EH (cell line): ENCODE results near the gene RBM8A.

Experiments used
- DNase-seq: peaks from one replicate; pipeline ENCODE4 v3.0.0-alpha.2; 2015; ENCODE audit warnings: low read depth

The RBM8A gene

DNA sequence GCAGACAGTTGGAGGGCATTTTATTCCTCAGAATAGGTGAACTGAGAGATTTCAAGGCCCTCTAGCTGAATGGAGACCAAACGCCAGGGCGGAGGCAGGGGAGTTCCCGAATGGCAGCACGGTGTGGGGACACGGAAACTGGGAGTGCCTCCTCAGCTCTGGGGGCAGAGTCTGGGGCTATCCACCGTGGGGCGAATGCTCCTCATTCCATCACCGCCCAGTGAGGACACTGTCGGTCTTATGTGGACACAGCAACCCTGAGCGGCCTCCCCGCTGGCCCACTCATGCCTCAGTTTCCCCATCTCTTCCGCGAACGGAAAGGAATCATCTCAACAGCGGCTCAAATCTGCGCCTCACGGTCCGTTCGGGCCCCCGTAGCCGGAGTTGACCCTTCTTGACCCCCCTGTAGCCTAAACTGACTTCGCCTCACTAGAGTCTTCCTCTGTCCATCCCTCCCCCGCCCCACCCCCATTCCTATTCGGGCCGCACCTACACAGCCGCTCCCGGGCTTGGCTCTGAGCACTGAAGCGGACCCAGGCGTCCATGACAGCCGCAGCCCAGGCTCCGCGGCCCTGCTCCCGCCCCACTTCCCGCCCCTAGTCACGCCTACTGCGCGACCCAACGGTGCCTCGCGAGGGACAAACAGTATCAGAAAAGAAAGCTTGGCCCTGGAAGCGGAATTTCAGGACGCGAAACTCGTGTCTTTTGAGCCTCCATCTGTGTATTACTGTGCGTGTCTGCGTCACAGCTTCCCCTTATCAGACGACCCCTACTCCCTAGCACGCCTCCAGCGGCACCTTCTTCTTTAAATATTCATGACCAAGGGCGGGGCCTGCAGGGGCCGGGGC is 8.9 kb downstream of the RBM8A start, which contains the start of gene PEX11B:
Gene PEX11B (minus strand): TSS at position 574 of the 848 bp plus-strand sequence. CDS start 29 bp downstream, at position 545.
- DNase-seq: peak; percentile 84

DNA sequence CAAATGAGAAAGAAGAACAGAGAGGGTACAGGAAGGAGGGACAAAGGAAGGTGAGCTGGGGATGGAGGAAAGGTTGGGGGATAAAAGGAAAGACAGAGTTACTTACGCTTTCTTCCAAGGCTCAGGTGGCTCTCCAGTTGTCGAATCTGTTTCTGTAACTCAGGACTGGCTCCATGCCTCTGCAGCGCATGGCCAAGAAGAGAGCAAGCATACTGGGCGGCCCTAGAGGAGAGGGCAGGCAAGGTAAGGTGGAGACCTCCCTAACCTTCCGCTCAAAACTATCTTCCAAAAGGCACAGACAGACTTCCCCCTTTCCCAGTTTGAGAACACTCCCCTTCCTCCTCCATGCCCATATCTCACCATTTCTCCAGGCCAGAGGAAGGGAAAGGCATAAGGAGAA is 9.7 kb downstream of the RBM8A start:
- no peak for DNase-seq

DNA sequence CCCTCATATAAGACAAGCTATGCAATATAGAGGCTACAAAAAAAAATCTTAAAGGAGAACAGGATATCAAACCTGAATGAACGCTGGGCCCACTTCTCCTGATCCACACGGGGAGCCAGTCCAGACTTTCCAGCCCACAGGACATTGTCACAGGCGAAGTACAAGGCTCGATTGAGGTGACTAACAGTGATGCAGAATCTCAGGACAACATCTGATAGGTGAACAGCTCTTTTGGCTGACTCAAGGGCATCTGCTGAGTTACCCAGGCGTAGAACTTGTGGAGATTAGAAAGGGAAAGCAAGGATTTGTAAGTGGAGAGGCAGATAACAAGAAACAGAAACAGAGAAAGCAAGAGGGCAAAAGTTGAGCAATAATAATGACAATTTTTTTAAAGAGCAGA is 10.5 kb downstream of the RBM8A start:
- DNase-seq: no peak

DNA sequence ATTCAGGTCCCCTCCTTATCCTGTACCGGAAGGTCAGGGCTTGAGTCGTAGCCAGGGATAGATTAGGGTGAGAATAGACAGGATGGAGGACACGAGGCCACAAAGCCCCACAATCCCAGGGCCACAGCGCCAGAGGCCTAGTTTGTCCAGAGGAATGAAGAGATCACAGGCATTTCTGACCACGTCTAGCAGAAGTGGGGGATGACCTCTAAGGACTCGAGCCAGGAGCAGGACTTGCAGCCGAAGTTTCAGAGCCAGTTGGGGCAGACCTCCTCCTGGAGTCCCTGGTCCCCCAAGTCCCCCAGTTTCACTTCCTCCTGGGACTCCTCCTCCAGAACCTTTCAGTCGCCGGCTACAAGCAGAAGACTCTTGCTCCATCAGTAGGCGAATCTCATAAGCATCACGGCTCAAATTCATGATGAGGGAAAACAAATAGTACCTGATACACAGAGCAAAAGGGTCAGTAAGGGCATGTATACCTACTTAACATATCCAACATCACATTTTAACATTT is 15.1 kb downstream of the RBM8A start:
- no peak for DNase-seq

DNA sequence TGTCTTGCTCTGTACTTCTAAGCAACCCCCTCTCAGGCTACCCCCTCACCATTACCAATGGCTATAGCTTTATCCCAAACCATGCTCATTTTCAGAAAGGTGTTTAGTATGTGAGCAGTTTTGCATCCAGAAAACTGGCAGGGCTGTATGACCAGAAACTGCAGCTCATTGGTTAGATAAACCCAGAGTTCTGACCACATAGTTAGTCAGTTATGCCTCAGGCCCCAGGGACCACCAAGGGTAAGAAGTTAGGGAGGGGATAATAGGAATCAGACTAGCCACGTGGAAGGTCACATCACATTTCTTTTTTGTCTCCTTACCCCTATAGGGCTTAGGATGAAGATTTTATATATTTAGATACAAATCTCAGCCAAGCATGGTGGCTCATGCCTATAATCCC is 18.6 kb downstream of the RBM8A start:
- DNase-seq: no peak

DNA sequence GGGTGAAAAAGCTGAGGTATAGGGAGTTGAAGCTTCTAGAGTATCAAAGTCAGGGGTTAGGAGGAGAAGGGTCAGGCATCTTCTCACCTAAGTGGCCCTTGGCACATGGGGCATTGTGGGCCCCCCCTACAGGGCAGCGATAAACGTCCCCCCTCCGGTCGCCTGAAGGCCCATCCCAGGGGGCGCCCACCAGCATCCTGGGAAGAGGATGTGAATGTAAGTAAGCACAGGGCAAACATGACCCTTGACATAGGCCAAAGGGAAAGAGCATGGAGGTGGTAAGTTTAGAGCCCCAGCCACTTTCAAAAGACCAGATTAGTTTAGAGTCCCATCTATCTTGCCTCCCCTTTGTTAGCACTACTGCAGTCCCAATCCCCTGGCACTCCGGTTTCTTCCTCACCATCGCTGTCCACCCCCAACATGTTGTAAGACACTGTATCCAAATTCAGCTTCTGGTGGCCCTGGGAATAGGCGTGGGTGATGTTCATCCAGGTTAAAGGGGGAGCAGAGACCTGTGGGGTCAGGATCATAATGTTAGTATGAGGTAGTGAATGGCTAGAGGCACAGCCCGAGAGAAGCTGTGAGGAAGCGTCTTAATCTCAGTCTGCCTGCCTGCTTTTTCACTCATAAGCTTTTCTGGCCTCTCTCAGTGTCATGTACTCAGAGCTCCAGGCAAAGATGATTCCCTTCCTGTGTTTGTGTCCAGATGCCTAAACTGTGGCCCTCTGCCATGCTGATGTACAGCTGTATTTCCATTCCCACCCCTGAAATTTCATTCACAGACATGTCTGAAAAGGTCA is 20.1 kb downstream of the RBM8A start:
- DNase-seq: no peak

DNA sequence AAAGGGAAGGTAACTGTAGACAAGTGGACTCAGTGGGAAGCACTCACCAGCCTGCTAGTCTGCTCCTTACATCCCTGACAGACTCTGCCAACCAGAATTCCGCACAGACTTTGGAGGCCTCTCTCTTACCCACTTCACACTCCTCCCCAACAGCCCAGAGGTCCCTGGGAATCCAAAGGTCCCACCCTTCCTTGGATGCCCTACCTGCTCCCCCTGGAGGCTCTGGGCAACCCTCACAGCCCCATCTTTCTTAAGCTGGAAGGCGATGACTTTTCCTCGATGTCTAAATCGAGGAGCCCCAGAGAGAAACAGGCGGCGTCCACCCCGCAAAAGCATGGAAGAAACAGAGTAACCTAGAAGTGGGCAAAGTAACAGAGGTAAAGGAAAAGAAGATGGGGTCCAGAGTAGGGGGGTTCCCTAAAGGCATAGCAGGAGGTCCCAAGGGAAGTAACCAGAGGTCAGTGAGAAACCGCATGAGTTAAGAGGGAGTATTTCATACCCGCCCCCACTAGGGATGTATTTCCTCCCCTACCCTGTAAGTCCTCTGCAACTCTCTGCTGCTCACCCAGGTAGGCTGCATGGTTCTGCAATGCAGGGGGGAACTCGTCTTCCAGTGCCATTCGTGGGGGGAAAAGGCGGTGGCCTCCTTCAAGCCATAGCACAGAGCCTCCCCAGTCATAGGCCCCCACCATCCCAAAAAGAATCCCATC is 25.8 kb downstream of the RBM8A start:
- DNase-seq: no peak

DNA sequence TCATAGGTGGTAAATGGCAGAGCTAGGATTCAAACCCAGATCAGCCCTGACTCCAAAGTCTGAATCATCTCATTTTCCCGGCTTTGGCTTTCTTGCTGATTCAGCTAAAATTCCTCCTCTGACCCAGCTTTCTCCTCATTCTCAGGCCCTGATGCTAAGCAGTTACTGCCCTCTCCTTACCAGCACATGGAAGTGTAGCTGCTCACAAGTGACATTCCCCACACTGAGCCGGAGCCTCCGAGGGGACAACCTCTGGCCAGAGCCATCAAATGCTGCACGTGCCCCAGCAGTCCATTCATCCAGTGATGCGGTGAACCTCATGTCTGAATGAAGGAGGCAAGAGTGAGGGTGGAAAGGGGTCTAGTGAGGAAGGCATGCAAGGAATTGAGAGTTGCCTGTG is 28.5 kb downstream of the RBM8A start:
- DNase-seq: peak; percentile 9

DNA sequence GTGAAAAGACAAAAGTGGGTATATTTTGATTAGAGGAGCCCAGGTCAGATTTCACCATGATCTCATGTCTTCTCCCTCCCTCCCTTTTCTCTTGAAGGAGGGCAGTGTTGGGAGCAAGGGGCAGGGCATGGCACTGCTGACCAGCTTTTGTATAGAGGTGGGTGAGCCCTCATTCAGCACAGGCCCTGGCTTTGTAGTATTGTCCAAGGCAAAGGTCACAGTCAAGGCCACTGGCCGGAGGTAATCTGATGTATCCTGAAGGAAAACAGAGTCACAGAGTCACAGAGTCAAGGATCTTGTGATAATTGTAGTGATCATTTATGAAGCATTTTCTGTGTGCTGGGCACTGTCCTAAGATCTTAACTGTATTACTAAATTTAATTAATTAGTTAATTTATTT is 29.3 kb downstream of the RBM8A start:
- no peak for DNase-seq

DNA sequence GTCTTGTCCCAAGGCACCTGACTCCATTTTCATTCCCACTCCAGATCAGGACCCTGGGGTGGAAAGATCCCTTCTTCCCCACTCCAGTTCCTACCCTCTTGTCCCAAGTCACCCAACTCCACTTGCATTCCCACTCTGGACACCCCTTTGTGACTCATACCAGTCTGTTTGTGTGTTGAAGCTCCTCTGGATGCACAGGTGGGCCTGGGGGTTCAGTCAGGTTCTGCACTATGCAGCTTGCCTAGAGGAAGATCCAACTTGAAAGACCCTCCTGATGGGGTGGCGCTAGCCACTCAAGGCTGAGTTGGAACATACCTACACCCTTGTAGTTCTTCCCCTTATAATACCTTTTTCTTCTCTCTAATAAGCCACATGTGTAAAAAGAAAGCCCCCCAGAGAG is 31.8 kb downstream of the RBM8A start:
- DNase-seq: no peak

DNA sequence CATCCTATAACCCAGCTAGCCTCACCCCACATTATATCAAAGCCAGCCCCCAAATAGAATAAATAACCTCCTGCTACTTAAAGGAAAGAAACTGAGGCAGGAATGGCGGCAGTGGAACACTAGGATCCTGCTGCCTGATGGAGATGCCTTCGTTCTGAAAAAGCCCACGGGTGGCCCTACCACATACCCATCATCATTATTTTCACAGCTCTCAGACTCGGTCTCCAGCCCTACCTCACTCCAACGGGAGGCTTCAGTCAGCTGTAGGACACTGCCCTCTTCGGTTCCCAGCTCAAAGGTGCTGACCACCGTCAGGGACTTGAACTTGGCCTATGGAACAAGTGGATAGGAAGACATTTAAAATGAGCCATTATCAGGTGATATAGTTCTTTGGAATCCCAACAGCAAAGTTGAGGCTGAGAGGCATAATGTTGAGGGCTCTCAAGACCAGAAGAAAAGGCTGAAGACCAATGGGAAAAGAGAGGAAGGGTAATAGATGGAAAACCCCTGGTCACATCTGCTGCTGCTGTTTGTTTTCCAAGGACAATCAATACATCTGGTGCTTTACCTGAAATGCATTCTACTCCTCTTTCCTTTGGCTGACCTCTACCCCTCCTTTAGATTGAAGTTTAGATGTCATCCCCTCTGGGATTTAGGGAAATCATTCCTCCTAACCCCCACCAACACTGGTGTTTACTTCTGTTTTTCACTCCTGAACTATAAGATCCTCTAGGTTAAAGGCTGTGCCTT is 33.8 kb downstream of the RBM8A start:
- DNase-seq: no peak

DNA sequence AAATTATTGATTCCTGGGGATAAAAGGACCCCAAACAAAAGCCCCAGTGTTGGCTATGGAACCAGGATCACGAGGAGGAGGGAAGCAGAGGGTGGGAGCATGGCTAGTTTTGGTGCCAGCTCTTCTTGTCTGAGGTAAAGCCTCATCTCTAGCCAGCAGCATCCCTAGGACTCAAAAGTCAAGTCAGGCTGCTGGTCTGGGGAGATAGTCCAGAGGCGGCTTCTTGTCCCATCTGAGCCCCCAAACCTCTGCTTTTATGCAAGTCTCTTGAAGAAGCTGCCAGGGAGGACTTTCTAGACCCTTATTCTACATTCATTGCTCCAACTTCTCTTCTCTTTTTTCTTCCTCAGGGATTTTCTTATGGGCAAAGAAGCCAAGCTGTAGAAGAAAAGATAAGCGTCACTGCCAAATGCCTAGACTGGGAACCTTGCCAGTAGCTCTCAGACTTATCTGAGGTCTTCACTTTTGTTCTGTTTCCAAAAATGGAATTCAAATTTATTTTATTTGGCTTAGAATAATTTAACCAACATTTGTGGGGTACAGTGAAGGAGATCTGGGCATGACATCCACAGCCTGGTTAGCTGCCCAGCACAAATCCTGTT is 34.7 kb downstream of the RBM8A start:
- DNase-seq: peak; percentile 64

DNA sequence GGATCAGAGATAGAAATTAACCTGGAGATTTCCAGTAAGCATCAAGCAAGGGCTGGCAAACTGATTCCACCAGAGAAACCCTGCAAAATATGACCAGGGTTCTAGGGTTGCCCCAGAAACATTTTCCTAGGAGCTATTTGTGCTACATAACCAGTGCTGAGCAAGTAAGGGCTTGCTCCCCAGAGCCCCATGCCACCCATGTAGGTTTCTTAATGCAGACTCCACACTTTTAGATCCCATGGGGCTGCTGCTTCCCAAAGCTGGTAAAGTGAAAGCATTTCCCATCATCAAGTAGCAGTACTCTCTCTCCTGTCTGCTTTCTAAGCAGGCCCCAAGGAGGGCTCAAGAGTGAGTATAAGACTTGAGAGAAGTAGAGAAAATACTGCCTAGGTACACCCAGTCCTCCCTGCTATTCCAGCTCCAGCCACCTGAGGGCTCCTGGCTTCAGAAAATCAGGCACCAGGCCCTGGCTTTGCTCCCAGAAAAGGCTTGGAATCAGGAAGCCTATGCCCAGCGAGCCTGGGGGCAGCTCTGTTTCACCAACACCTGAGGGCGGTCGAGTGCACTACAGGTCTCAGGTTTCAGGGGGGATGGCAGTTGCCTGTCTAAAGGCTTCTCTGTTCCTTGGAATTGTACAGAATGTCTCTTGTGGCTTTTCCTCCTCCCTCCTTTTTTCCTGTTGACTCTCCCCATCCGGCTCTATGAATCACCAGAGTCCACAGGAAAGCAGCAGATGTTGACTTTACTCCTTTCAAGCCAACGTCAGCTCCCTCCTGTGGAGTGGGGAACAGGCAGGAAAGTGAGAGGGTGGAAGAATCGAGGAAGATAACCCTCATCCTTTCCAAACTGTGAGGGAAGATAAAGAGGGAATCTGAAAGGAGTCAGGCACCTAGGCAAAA is 35.4 kb downstream of the RBM8A start:
- peak; percentile 99 for DNase-seq

DNA sequence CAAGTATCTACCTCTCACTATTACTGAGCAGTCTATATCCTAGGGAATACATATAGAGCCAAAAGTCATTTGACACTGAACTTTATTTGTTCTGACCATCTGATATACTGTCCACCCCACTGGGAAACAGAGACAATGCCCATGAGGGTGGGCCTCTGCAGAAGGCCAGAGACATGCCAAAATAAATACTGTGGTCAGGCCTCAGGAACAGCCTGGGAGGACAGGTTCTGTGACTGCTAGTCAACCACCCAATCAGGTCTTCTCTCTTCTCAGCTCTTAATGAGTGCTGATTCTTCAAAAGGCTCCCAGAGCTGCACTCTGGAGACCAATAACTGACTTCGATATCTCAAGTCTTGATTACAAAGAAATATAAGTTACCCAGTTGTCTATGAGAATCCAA is 36.1 kb downstream of the RBM8A start:
- peak; percentile 44 for DNase-seq

DNA sequence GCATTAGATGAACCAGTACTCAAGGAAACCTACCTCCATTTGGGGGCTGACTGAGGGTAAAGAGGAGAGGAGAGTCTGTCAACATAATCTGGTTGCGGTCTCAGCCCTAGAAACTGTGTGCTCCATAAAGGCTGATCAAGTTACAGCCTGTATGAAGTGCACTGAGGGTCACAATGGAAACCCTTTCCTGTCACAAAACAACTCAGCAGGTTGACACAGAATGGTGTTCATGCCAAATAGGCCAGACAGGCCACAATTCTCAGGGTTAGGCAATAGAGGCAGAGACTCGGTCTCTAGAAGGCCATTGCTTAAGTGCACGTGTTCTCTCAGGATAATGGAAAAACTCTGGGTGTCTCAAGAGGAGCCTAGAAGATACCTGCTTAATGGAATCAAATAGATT is 37.6 kb downstream of the RBM8A start:
- DNase-seq: no peak

DNA sequence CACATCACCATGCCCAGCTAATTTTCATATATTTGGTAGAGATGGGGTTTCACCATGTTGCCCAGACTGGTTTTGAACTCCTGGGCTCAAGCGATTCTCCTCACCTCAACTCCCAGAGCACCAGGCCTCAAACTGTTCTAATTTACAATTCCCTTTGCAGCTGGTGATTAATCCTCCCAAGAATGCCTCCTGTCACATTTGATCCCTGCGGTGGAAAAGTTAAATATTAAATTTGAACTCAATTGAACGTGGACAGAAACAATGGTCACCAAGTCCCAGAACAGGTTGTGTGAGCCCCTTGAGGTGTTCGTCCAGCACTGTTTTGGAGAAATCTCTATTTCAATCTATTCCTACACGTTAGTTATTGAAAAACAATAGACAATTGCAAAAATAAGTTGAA is 39.7 kb downstream of the RBM8A start:
- no peak for DNase-seq

DNA sequence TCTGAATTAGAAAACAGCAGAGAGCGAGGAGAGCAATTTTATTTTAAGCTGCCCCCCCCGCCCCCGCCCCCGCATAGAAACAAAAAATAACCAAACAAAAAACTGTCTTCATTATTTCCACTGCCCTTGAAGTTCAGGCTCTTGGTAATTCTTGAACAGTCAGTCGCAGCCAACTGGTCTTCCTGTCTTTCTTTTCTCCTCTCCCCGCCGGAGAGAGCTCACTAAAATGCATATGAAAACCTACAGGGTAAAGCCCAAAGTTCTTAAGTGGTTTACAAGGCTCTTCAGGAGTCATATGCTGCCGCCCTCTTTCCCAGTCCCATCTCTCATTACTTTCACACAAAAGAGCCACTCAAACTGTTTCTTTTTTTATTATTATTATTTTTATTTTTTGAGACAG is 40.5 kb downstream of the RBM8A start:
- DNase-seq: no peak

DNA sequence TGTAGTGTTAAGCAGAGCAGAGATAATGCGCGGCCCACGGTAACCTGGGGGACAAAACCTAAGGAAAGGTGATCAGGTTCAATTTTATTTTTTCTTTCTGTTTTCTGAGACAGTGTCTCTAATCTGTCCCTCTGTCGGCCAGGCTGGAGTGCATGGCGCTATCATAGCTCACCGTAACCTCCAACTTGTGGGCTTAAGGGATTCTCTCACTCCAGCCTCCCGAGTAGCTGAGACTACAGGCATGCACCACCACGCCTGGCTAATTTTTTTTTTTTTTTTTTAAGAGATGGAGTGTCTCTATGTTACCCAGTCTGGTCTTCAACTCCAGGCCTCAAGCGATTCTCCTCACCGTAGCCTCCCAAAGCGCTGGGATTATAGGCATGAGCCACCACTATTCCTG is 40.9 kb downstream of the RBM8A start:
- DNase-seq: no peak

DNA sequence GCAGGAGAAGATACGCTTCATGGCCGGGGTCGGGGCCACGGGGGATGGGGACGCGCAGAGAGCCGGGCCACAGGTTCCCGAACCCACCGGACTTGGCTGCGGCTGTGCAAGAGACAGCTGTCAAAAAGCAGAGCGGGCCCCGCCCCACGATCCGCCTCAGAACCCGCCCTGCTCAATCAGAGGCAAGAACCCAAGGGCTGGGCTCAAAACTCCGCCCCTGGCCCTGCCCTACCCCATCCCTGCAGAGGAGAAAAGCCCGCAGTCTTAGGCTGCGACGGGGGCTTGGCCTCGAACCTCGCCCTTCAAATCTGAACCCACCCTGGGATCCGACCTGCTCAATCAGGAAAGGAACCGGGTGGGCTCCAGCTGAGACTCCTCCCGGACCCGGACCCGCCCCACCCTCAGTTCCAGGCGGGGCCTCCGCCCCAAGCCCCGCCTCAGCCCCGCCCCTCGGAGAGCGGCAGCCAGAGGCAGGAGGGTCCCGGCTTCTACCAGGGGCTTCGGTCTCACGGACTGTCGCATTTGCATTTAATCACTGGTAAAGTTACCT is 41.5 kb downstream of the RBM8A start, which contains the start of gene ANKRD35:
Gene ANKRD35 (minus strand): TSS at position 129 of the 550 bp plus-strand sequence. CDS start 108 bp downstream, at position 21.
- DNase-seq: peak; percentile 74

DNA sequence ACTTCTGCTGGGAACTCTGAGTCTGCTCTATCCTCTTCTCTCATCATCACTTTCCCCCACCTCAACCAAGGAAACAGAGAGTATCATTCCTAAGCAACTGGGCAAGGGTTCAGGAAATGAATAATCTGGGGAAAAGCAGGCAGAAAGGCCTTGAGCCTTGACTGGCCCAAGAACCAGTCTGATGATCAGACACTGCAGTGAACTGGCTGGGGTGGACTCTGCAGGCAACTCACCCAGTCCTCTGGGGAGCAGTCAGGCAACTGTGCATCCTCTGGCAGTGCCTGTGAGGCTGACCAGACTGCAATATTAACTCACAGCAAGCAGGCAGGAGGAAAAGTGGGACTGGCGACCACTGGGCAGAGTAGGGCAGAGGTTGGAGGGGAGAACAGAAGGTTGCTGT is 42.6 kb downstream of the RBM8A start:
- DNase-seq: peak; percentile 60
